GM19395 (cell line): ENCODE data around the gene ERCC5.

Experiments
- ATAC-seq: cut with Tn5 transposase; IDR thresholded peaks from one replicate; pipeline ENCODE4 v1.9.1; 2021; ENCODE audit warnings: mild to moderate bottlenecking, moderate library complexity; ENCODE audit not compliant: unreplicated experiment

Gene ERCC5

DNA sequence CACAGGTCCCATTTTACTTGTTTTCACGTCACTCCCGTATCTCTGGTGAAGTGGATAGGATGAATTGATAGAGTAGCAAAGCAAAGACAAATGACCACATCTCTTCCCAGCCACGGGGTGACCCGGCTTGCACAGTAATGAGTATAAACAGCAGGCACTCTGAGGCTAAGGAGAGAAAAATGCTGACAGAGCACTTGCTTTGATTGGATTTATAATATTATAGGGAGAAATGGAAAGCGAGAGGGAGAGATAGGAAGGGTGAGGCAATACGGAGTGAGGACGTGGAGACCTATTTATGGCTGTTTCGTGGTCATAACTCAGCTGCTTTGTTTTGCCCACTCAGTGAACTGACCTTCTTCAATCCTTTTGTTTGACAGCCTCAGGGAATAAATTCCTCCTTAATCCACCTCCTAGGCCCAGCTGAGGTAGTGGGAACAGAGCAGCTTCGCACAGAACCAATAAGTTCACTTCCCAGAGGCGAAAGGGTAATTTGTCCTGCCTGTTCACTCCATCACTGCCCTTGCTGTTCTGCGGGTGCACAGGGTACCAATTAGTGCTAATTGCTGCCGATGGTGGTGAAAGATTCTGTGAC, 68.6 kb downstream of the ERCC5 start:
- ATAC-seq, result no peak

- no peak for ATAC-seq
These were observed 69.6 kb downstream of the ERCC5 start for GRCh38 chr13:102915393-102915930.

GRCh38 chr13:102917019-102917418, 71.2 kb downstream of the ERCC5 start:
- no peak for ATAC-seq

GRCh38 chr13:102922184-102922583, 76.4 kb downstream of the ERCC5 start:
- ATAC-seq, result no peak
